Hepatocyte (in vitro differentiated cells): ENCODE data around the gene IDH3G.

Experiments used
- EZH2 ChIP-seq: fragments of 200-600 bp; sonication (generic); IDR thresholded peaks from 2 replicates; pipeline ENCODE4 v1.6.1; 2016; ENCODE audit warnings: antibody characterized with exemption, mild to moderate bottlenecking, borderline replicate concordance
- EZH2phosphoT487 ChIP-seq: fragments of 200-600 bp; sonication (generic); IDR thresholded peaks from one replicate; pipeline ENCODE4 v1.6.1; 2018; ENCODE audit warnings: antibody characterized with exemption, mild to moderate bottlenecking, low read depth, moderate library complexity; ENCODE audit not compliant: unreplicated experiment, severe bottlenecking
- TF ChIP-seq, protein P1 (sequence below): fragments of 200-600 bp; sonication (generic); IDR thresholded peaks from 2 replicates; pipeline ENCODE4 v1.5.1; 2016; ENCODE audit warnings: antibody characterized with exemption, mild to moderate bottlenecking; ENCODE audit not compliant: poor library complexity

DNA sequence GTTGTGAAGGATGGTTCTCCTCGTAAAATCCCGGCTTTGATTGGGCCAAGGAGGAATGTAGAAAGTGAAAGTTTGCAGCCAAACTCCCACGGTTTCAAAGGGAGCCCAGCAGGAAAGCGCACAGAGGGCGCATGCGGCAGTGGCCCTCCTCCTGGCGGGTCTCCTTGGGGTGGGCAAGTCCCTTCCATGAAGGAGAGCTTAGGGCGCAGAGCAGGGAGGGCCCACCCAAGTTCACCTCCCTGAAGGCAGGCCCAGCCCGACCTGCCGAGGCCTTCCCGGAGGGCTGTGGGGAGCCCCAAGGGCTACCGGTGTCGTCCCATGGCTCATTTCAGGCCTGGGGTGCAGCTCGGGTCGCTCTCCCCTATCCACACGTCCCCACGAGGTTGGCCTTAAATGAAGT, 34.1 kb upstream of the IDH3G start:
- TF ChIP-seq EZH2 (no peak), EZH2phosphoT487 (no peak)
- TF ChIP-seq, protein P1, sequence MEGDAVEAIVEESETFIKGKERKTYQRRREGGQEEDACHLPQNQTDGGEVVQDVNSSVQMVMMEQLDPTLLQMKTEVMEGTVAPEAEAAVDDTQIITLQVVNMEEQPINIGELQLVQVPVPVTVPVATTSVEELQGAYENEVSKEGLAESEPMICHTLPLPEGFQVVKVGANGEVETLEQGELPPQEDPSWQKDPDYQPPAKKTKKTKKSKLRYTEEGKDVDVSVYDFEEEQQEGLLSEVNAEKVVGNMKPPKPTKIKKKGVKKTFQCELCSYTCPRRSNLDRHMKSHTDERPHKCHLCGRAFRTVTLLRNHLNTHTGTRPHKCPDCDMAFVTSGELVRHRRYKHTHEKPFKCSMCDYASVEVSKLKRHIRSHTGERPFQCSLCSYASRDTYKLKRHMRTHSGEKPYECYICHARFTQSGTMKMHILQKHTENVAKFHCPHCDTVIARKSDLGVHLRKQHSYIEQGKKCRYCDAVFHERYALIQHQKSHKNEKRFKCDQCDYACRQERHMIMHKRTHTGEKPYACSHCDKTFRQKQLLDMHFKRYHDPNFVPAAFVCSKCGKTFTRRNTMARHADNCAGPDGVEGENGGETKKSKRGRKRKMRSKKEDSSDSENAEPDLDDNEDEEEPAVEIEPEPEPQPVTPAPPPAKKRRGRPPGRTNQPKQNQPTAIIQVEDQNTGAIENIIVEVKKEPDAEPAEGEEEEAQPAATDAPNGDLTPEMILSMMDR = no peak
